Testis (tissue), 3 donors: ENCODE data around the gene ATP13A4. TPM values are rescaled to one million over a fixed set of nuclear protein-coding genes. Genes with fewer than 3 reads are reported as not detected.

Source experiments
- DNase-seq: peaks from one replicate; pipeline ENCODE4 v3.0.0-alpha.2; 2019
- H3K27ac ChIP-seq, 2 donors: fragments of 200-600 bp; sonication (generic); one replicate each; pipeline ENCODE4 v1.5.1; 2019
- H3K27me3 ChIP-seq: fragments of 200-600 bp; sonication (generic); one replicate; pipeline ENCODE4 v1.5.1; 2019
- H3K36me3 ChIP-seq: fragments of 200-600 bp; sonication (generic); one replicate; pipeline ENCODE4 v1.5.1; 2017; ENCODE audit warnings: low read depth; ENCODE audit errors: missing control alignments
- H3K4me1 ChIP-seq: fragments of 200-600 bp; sonication (generic); one replicate; pipeline ENCODE4 v1.5.1; 2019
- H3K4me3 ChIP-seq, 2 donors: fragments of 200-600 bp; sonication (generic); one replicate each; pipeline ENCODE4 v1.5.1; 2017 to 2019
- H3K9me3 ChIP-seq: fragments of 200-600 bp; sonication (generic); one replicate; pipeline ENCODE4 v1.5.1; 2017
- POLR2A ChIP-seq: fragments of 450-650 bp; IDR thresholded peaks from one replicate; pipeline ENCODE4 v1.6.1; 2017; ENCODE audit warnings: antibody characterized with exemption, mild to moderate bottlenecking, moderate library complexity
- WGBS, 2 donors: methylation state at CpG; one replicate each; pipeline ENCODE4 v1.1.5; 2018; 5-methylcytosine and 5-hydroxymethylcytosine counted together
- intact Hi-C: fragments of 100-400 bp; cut with DNase I; formaldehyde crosslinking; loops from one replicate; pipeline ENCODE4 v1.15.1; 2023; ENCODE audit warnings: low total_unique reads
- polyA plus RNA-seq: library from polyadenylated mRNA; stranded (reverse); fragments of 350-450 nt; fragmentation: Illumina TruSeq; extraction: RNeasy Lipid Tissue Mini Kit (QIAGEN cat#74804); gene quantifications from one replicate; pipeline ENCODE4 v1.2.3, GENCODE V29; 2014; ENCODE audit warnings: low read depth, low replicate concordance; ENCODE audit not compliant: insufficient read depth
- total RNA-seq, 2 donors: library from RNA; depleted of rRNA; stranded (reverse); fragments of >200 nt; gene quantifications; one replicate each; pipeline ENCODE4 v1.2.3, GENCODE V29; 2016
- TF ChIP-seq, protein P1 (sequence below), 3 experiments: fragments of 450-650 bp in 2 of 3; fragments of 200-600 bp in 1 of 3; sonication (generic) in 1 of 3; IDR thresholded peaks; one replicate each; pipeline ENCODE4 v1.5.1; 2016 to 2019; ENCODE audit warnings: antibody characterized with exemption in 3 of 3, mild to moderate bottlenecking in 2 of 3, moderate library complexity in 1 of 3

Gene ATP13A4
- total and polyA plus RNA-seq, 3 donors from 2014 or later, result 0.98 to 4.1 (median 1.9) TPM

DNA sequence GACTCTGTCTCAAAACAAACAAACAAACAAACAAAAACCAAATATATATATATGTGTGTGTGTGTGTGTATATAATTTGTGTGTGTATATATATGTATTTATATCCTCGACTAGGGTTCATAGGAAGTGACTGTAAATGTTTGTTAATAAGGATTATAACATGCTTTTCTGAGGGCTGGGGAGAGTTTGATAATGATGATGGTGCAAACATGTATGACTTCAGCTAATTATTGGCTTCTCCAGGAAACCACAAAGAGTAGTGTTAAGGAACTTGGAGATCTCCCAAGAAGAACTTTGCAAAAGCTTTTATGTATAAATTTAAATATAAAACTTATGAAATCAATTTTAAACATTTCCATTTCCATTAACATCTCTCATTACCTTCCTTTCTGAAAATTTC lies 34.4 kb upstream of the ATP13A4 start:
- H3K4me3 ChIP-seq, result no peak overlapping the region
- peaks cover 2% of the 10 kb centered on the region for H3K4me1 ChIP-seq
- TF ChIP-seq POLR2A, result no peak
- TF ChIP-seq, protein P1, sequence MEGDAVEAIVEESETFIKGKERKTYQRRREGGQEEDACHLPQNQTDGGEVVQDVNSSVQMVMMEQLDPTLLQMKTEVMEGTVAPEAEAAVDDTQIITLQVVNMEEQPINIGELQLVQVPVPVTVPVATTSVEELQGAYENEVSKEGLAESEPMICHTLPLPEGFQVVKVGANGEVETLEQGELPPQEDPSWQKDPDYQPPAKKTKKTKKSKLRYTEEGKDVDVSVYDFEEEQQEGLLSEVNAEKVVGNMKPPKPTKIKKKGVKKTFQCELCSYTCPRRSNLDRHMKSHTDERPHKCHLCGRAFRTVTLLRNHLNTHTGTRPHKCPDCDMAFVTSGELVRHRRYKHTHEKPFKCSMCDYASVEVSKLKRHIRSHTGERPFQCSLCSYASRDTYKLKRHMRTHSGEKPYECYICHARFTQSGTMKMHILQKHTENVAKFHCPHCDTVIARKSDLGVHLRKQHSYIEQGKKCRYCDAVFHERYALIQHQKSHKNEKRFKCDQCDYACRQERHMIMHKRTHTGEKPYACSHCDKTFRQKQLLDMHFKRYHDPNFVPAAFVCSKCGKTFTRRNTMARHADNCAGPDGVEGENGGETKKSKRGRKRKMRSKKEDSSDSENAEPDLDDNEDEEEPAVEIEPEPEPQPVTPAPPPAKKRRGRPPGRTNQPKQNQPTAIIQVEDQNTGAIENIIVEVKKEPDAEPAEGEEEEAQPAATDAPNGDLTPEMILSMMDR (IDR thresholded peaks at IDR 0.05), result no peak
- no peaks in the 10 kb centered on the region for H3K27me3 ChIP-seq
- 70 to 79% methylated on average over 1 of the region's 1 CpG for WGBS, 2 donors
- no peaks in the 10 kb centered on the region for H3K36me3 ChIP-seq
- intact Hi-C loops, result no loop called here
- no peak overlapping the region for H3K27ac ChIP-seq
- H3K9me3 ChIP-seq, result no peaks in the 10 kb centered on the region
- DNase-seq, result no peak

DNA sequence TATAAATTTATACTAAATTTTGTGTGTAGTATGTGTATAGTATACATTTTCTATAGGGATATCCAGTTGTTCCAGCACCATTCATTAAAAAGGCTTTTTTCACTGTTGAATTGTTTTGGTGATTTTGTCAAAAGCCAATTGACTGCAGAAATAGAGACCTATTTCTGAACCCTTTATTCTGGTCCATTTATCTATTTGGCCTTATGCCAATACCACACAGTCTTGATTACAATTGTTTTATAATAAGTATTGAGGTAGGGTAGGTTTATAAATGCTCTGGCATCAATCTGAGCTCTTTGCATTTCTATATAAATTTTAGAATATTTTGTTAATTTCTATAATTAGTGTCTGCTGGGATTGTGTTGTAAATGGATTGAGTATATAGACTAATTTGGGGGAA lies 31.8 kb upstream of the ATP13A4 start:
- TF ChIP-seq, protein P1 (IDR thresholded peaks at IDR 0.05), result no peak
- no peak for TF ChIP-seq POLR2A
- no peak overlapping the region for H3K4me3 ChIP-seq
- H3K27ac ChIP-seq, result no peak overlapping the region
- intact Hi-C loops, result no loop called here
- DNase-seq, result no peak
- no peaks in the 10 kb centered on the region for H3K27me3 ChIP-seq
- no peaks in the 10 kb centered on the region for H3K36me3 ChIP-seq
- H3K4me1 ChIP-seq, result no peaks in the 10 kb centered on the region
- H3K9me3 ChIP-seq, result no peaks in the 10 kb centered on the region

DNA sequence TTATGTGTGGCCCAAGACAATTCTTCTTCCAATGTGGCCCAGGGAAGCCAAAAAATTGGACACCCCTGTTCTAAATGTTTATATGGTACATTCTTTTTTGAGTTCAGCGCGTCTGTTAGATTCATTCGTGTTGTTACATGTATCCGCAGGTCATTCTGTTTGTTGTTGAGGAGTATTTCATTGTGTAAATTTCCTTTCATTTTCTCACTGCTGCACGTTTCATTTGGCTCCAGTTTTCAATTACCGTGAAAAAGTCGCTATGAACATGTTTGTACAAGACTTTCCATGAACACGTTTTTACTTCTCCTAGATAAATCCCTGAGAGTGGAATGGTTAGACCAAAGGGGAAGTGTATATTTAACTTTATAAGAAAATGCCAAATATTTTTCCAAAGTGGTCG lies 30.8 kb upstream of the ATP13A4 start:
- intact Hi-C loops, result no loop called here
- WGBS, 2 donors, result 69 to 76% methylated on average over 9 of the region's 9 CpGs
- H3K27me3 ChIP-seq, result no peaks in the 10 kb centered on the region
- no peak overlapping the region for H3K27ac ChIP-seq
- DNase-seq, result no peak
- H3K36me3 ChIP-seq, result no peaks in the 10 kb centered on the region
- no peaks in the 10 kb centered on the region for H3K9me3 ChIP-seq
- H3K4me3 ChIP-seq, result no peak overlapping the region
- H3K4me1 ChIP-seq, result no peaks in the 10 kb centered on the region
- TF ChIP-seq POLR2A, result no peak
- TF ChIP-seq, protein P1 (IDR thresholded peaks at IDR 0.05), result no peak

DNA sequence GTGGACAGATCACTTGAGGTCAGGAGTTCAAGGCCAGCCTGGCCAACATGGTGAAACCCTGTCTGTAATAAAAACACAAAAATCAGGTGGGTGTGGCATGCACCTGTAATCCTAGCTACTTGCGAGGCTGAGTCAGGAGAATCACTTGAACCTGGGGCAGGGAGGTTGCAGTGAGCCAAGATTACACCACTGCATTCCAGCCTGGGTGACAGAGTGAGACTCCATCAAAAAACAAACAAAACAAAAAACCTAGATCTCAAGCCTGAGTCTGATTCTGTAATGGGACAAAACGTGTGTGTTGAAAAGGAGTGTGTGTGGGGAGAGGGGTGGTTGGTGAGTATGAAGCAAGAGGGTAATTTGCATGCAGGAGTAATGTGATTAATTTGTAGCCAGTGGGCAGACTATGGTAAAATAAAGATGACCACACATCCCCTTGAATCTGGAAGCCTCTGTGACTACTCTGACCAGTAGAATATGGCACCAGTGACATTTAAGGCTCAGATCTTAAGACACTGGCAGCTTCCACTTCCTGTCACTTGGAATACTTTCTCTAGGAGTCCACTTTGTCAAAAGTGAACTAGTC lies 19.9 kb upstream of the ATP13A4 start:
- H3K4me3 ChIP-seq, result no peak overlapping the region
- no peaks in the 10 kb centered on the region for H3K4me1 ChIP-seq
- no peaks in the 10 kb centered on the region for H3K27me3 ChIP-seq
- intact Hi-C loops, result no loop called here
- H3K27ac ChIP-seq, result no peak overlapping the region
- 68 to 69% methylated on average over 2 of the region's 2 CpGs for WGBS, 2 donors
- TF ChIP-seq, protein P1 (IDR thresholded peaks at IDR 0.05), result no peak
- TF ChIP-seq POLR2A, result no peak
- no peaks in the 10 kb centered on the region for H3K9me3 ChIP-seq
- H3K36me3 ChIP-seq, result no peaks in the 10 kb centered on the region
- no peak for DNase-seq

DNA sequence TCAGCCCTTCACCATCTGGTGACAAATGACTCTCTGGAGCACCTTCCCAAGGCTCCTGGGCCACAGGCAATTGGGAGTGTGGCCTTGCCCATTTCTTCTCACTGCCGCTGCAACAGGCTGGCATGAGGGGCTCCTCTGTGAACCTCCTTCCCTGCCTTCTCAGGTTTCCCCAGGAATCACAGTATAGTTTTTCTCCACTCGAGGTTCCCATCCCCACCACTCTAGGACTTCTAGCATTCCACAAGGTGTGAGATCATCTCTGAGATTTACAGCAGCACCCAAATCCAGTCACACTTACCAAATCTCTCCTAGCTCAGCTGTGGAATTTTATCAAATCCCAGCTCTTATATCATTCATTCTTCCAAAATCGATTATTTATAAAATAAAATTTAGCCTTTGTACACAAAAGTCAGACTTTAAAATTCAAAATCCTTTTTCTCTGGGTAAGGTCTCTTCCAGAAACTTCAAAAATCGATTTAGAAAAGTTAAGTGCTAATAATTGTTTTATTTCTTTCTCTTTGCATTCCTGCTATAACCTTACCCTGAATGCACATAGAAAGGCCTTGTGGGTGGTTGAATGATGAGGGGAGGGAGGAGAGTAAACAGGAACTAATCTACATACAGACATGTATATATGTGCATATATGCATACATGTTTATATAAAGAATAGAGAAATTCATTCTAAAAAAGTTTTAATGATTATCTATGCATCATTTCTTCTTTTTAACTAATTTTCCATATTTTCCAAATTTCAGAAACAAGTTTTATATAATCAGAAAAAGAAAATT lies 18.9 kb upstream of the ATP13A4 start:
- 74 to 76% methylated on average over 4 of the region's 4 CpGs for WGBS, 2 donors
- no peak for DNase-seq

More for the DNA sequence above, 18.9 kb upstream of the ATP13A4 start:
- Histone ChIP-seq H3K4me3 (no peak overlapping the region), H3K4me1 (no peaks in the 10 kb centered on the region), H3K27me3 (no peaks in the 10 kb centered on the region), H3K9me3 (no peaks in the 10 kb centered on the region), H3K27ac (no peak overlapping the region), H3K36me3 (no peaks in the 10 kb centered on the region)
- intact Hi-C loops, result no loop called here
- TF ChIP-seq, protein P1 (IDR thresholded peaks at IDR 0.05), result no peak
- no peak for TF ChIP-seq POLR2A
